A549 (cell line): Measurements from ENCODE around the gene FAF1.

Source experiments
- CBX2 ChIP-seq: fragments of 200-600 bp; sonication (generic); IDR thresholded peaks from 2 replicates; pipeline ENCODE4 v1.6.1; 2016; ENCODE audit warnings: low read depth, mild to moderate bottlenecking, borderline replicate concordance
- ESRRA ChIP-seq: fragments of 150-350 bp; IDR thresholded peaks from 2 replicates; pipeline ENCODE4 v1.6.1; 2014; ENCODE audit warnings: mild to moderate bottlenecking, low read length, borderline replicate concordance
- MAFK ChIP-seq: fragments of 450-650 bp; IDR thresholded peaks from 2 replicates; pipeline ENCODE4 v1.6.1; 2014; ENCODE audit not compliant: partially characterized antibody
- MAZ ChIP-seq: fragments of 150-350 bp; IDR thresholded peaks from 2 replicates; pipeline ENCODE4 v1.6.1; 2014; ENCODE audit warnings: antibody characterized with exemption, low read depth, low read length, borderline replicate concordance
- MYC ChIP-seq: IDR thresholded peaks from 2 replicates; pipeline ENCODE4 v1.6.1; 2012; ENCODE audit warnings: mild to moderate bottlenecking, inconsistent platforms, low read length, improper control_type of control experiment, borderline replicate concordance
- POLR2A ChIP-seq: IDR thresholded peaks from 2 replicates; pipeline ENCODE4 v1.6.1; 2012; ENCODE audit warnings: mild to moderate bottlenecking, low read length
- RFX5 ChIP-seq: fragments of 450-650 bp; IDR thresholded peaks from 2 replicates; pipeline ENCODE4 v1.7.1; 2014; ENCODE audit warnings: antibody characterized with exemption, mild to moderate bottlenecking, moderate library complexity
- RNF2 ChIP-seq: fragments of 200-600 bp; sonication (generic); IDR thresholded peaks from 2 replicates; pipeline ENCODE4 v1.6.1; 2016; ENCODE audit warnings: low read depth, mild to moderate bottlenecking, antibody characterized with exemption, moderate library complexity, borderline replicate concordance
- SREBF2 ChIP-seq: fragments of 450-650 bp; IDR thresholded peaks from 2 replicates; pipeline ENCODE4 v1.6.1; 2014; ENCODE audit warnings: mild to moderate bottlenecking, moderate library complexity
- TF ChIP-seq, protein P1 (sequence below): fragments of 450-650 bp; IDR thresholded peaks from 2 replicates; pipeline ENCODE4 v1.6.1; 2014; ENCODE audit warnings: antibody characterized with exemption
- TF ChIP-seq, protein P2 (sequence below): fragments of >200 bp; sonication (Bioruptor Twin); formaldehyde crosslinking; IDR thresholded peaks from 3 replicates; pipeline ENCODE4 v1.5.1; 2016

DNA sequence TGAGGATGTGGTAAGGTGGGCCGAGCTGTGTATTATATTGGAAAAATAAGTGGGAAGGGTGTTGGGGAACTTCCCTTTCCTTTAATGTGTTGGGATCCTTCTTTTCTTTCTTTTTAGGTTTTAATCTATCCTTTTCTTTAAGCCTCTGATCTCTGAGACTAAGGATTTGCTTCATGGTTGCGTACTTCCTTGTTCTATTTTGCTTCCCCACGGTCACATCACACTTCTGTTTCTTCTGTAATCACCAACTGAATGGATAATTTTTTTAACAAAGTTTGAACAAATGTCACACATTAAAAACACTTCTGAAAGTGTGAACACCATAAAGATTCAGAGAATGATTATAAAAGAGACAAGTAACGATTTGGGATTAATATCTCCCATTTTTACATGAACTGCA is 554.3 kb downstream of the FAF1 start:
- TF ChIP-seq MAFK (no peak), RNF2 (no peak), RFX5 (no peak), POLR2A (no peak), SREBF2 (no peak), MYC (no peak), ESRRA (no peak), CBX2 (no peak), MAZ (no peak)
- TF ChIP-seq, protein P1, sequence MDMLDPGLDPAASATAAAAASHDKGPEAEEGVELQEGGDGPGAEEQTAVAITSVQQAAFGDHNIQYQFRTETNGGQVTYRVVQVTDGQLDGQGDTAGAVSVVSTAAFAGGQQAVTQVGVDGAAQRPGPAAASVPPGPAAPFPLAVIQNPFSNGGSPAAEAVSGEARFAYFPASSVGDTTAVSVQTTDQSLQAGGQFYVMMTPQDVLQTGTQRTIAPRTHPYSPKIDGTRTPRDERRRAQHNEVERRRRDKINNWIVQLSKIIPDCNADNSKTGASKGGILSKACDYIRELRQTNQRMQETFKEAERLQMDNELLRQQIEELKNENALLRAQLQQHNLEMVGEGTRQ, result no peak
- TF ChIP-seq, protein P2, sequence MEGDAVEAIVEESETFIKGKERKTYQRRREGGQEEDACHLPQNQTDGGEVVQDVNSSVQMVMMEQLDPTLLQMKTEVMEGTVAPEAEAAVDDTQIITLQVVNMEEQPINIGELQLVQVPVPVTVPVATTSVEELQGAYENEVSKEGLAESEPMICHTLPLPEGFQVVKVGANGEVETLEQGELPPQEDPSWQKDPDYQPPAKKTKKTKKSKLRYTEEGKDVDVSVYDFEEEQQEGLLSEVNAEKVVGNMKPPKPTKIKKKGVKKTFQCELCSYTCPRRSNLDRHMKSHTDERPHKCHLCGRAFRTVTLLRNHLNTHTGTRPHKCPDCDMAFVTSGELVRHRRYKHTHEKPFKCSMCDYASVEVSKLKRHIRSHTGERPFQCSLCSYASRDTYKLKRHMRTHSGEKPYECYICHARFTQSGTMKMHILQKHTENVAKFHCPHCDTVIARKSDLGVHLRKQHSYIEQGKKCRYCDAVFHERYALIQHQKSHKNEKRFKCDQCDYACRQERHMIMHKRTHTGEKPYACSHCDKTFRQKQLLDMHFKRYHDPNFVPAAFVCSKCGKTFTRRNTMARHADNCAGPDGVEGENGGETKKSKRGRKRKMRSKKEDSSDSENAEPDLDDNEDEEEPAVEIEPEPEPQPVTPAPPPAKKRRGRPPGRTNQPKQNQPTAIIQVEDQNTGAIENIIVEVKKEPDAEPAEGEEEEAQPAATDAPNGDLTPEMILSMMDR, result no peak
